IPS-11a (cell line): ENCODE results near the gene FBXO28.
A peak's percentile ranks its signal among the peaks of the same experiment; 100 is the strongest.

Experiments
- H3K4me3 ChIP-seq: one replicate; pipeline ENCODE4 v1.5.1; 2013; ENCODE audit warnings: low read depth, low read length, control low read depth

The FBXO28 gene

GRCh38 chr1:224092601-224093000 lies 21.3 kb upstream of the FBXO28 start:
- H3K4me3 ChIP-seq: no peak overlapping the region

GRCh38 chr1:224095339-224095738 lies 18.6 kb upstream of the FBXO28 start:
- H3K4me3 ChIP-seq: no peak overlapping the region

GRCh38 chr1:224095867-224096266 lies 18.0 kb upstream of the FBXO28 start:
- no peak overlapping the region for H3K4me3 ChIP-seq

- no peak overlapping the region for H3K4me3 ChIP-seq
These were observed 17.1 kb upstream of the FBXO28 start for GRCh38 chr1:224096773-224097172.

- no peak overlapping the region for H3K4me3 ChIP-seq
These were observed 15.9 kb upstream of the FBXO28 start for GRCh38 chr1:224098007-224098406.

- H3K4me3 ChIP-seq: no peak overlapping the region
These were observed 7.2 kb upstream of the FBXO28 start for GRCh38 chr1:224106568-224107281.

GRCh38 chr1:224107282-224107625 lies 6.7 kb upstream of the FBXO28 start:
- no peak overlapping the region for H3K4me3 ChIP-seq

- H3K4me3 ChIP-seq: no peak overlapping the region
These were observed 4.9 kb upstream of the FBXO28 start for GRCh38 chr1:224108991-224109390.

- no peak overlapping the region for H3K4me3 ChIP-seq
These were observed 3.9 kb upstream of the FBXO28 start for GRCh38 chr1:224109981-224110380.

GRCh38 chr1:224113005-224113404 lies 906 bp upstream of the FBXO28 start:
- no peak overlapping the region for H3K4me3 ChIP-seq

- peak overlapping the region; percentile 92 for H3K4me3 ChIP-seq
These were observed 380 bp upstream of the FBXO28 start for GRCh38 chr1:224113545-224113917.

GRCh38 chr1:224114787-224115175 lies 870 bp downstream of the FBXO28 start:
- peak overlapping the region; percentile 92 for H3K4me3 ChIP-seq

GRCh38 chr1:224116131-224116530 lies 2.2 kb downstream of the FBXO28 start:
- H3K4me3 ChIP-seq: no peak overlapping the region

GRCh38 chr1:224118688-224119087 lies 4.8 kb downstream of the FBXO28 start:
- H3K4me3 ChIP-seq: no peak overlapping the region

- H3K4me3 ChIP-seq: no peak overlapping the region
These were observed 9.2 kb downstream of the FBXO28 start for GRCh38 chr1:224123136-224123535.

- H3K4me3 ChIP-seq: no peak overlapping the region
These were observed 10.3 kb downstream of the FBXO28 start for GRCh38 chr1:224124220-224124619.

- no peak overlapping the region for H3K4me3 ChIP-seq
These were observed 14.3 kb downstream of the FBXO28 start for GRCh38 chr1:224127925-224128819.

- H3K4me3 ChIP-seq: no peak overlapping the region
These were observed 17.3 kb downstream of the FBXO28 start for GRCh38 chr1:224131253-224131652.

GRCh38 chr1:224132901-224133300 lies 19.0 kb downstream of the FBXO28 start:
- no peak overlapping the region for H3K4me3 ChIP-seq

- no peak overlapping the region for H3K4me3 ChIP-seq
These were observed 19.9 kb downstream of the FBXO28 start for GRCh38 chr1:224133741-224134299.

GRCh38 chr1:224137518-224137917 lies 23.6 kb downstream of the FBXO28 start:
- no peak overlapping the region for H3K4me3 ChIP-seq

- H3K4me3 ChIP-seq: no peak overlapping the region
These were observed 24.3 kb downstream of the FBXO28 start for GRCh38 chr1:224138198-224138597.
